ENCODE measurements around the gene FGF14.
"Not testable (repeated sequence)": the region's sequence is repeated elsewhere in the genome, so short reads cannot be mapped to it uniquely, and the experiment has no call there.

FGF14 gene

DNA sequence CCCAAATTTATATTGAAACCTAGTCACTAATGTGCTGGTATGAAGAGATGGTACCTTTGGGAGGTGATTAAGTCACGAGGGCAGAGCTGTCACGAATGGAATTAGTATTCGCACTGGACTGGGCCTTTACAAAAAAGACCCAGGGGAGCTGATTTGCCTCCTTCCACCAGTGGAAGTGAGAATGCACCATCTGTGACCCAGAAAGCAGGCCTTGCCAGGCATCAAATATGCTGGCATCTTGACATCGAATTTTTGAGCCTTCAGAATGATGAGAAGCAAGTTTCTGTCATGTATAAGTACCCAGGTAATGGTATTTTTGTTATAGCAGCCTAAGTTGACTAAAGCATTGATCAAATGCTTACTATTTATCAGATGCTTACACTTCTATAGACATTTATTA, 373.6 kb downstream of the FGF14 start:
- DNase-seq, result no peak

DNA sequence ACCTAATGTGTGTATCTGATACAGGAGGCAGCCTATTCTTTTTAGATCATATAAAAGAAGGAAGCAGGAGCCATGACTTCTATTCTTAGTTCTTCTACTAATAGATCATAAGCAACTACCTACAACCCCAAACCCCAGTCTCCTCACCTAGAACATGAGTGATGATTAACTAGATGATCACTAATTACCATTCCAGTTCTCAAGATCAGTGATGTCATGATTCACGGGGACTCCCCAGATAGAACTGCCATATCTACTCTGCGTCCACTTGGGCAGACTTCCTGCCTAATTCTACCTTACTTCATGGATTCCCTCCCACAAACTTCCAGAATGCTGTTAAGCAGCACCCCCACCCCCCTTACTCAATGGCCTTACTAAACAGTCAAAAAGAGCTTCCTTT, 380.1 kb downstream of the FGF14 start:
- DNase-seq, result no peak

DNA sequence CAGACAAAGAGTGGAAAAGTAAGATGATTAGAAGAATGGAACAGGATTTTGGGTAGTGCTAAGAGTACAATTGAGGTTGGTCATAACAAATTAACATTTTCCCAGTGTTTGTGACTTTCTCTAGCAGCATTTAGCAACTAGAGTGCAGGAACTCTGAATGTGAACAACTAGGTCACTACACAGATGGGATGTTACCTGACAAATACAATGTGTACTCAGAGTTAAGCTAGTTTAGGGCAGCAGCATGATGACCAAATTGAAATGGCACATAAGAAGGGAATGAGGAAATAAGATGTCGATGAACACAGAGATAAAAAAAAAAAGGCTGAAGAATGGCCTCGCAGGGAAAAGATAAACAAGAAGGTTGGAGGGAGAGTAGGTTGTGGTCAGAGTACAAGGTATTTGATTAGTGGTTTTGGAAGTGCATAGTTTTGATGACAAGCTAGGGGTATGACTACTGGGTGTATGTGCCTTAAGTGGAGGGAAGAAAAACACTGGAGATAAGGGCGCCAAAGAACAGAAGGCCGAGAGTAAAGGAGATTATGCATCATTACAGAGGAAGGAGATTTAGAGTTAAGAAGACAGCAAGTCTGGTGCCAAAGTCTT, 381.1 kb downstream of the FGF14 start:
- DNase-seq, result no peak

DNA sequence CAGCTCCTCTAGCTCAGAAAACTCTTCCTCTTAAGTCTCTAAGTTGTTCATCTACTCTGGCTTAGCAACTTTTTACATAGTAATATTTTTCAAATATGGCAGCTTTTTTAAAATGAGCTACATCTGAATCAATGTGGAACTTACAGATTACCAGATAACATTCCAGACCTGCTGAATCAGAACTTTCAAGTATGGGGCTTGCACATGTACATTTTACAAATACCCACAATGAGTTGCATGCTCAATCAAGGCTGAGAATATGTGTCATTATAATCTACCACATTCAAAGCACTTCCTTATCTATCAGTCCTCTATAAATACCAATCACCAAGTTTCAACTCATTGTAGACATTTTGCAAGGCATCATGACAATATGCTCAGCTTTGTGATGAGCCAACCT, 383.1 kb downstream of the FGF14 start:
- DNase-seq, result no peak

GRCh38 chr13:102017248-102017647, 384.6 kb downstream of the FGF14 start:
- no peak for DNase-seq

DNA sequence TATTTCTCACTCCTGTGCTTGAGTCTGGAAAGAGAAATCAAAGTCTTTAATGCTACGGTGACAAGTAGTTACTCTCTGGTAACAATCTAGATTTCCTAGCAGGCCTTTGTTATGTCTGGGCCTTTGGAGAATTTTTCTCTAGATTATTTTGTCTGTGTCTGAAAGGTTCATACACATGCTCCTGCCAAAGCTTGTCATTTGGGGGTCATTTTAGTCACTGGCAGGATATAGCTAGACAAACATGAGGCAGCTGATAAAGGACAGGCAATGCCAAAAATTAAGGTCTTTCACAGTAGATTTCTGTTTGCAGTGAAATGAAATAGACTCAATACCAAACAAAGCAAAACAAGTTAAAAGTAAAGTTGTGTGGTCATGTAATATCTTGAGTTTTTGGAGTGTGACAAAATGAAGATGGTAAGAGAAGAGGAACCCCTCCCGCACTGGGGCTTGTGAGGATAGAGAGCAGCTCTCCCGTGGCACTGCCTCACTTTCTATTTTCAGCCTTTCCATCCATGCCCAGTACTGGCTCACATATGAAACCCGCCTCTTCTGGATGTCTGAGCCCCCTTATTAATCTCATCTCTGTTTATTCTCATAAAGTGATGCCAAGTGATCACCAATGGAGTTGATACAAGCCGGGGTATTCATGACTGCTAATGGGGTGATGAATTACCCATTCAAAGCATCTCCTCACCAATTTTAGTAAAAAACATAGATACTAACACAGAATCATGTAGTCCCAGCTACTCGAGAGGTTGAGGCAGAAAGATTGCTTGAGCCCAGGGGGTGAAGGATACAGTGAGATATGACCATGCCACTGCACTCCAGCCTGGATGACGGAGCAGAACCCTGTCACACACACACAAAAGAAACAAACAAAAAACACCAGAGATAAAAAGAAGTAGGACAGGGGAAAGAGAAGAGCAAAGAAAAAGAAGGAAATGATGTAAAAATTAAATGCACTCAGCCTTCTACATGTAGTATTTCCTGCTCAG, 389.3 kb downstream of the FGF14 start:
- no peak for DNase-seq

- DNase-seq, result not testable (repeated sequence)
These were observed 390.4 kb downstream of the FGF14 start for GRCh38 chr13:102011455-102011854.

DNA sequence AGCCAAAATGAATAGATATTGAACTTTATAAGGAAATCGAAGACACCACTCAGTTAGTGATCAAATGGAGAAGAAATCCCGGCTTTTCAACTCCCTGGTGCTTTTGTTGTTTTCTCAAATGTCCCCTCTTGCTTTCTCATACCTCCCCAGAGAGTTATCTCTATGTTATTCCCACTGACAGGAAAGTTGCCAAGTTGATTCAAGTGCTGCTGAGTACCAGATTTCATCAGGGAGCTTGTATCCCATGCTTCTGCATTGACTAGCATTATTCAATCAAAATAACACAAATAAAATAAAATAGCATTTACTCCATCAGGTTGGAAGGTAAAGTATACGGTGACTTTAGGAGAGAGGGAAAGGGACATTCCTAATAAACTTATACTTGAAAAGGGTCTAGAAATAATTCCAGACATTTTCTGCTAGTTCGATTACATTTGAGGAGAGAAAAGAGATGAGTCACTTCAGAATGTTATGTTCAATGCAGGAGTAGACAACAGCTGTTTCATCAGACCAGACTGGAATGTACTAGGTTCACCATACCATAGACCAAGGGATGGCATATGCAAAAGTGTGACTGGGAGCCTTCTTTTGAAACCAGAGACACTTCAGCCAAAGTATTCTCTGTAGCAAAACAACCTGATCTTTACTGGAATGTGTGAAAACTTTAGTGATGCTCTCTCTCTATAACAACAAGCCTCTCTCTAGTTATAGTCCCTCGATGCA, 397.8 kb downstream of the FGF14 start:
- DNase-seq, result no peak

DNA sequence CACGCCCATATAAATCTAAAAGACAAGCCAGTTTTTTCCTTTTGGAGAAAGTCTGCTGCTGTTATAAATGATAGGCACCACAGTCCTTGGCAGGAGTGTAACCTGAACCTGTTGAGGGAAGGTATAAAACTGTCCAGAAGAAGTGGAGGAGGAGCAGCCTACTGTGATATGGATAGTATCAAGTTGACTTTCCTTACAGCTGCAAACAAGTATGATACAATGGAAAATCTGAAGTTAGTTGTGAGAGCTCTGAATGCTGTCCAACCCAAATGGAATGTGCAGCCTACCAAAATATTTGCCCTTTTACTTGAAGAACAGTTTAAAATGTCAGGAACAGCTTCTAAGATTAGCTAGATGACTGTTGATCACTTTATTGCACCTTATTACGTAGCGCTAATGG, 399.6 kb downstream of the FGF14 start:
- no peak for DNase-seq

GRCh38 chr13:102000764-102001163, 401.1 kb downstream of the FGF14 start:
- DNase-seq, result no peak

- DNase-seq, result no peak
These were observed 403.7 kb downstream of the FGF14 start for GRCh38 chr13:101998129-101998528.

DNA sequence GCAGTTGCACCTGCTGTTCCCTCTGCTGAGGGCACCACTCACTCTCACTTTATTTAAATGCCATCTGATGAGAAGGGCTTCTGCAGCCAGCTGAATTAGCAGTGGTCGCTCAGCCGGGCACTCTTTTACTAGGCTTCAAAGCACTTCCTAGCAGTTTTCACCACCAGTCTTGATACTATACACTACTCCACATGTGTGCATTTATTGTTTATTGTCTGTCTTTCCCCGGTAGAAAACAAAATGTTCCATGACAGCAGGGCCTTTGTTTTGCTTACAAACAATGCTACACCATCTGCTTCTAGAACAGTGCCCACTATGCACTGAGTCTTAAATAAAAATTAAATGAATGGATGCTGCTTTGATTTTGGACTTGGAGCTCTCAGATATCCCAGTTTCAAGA, 404.9 kb downstream of the FGF14 start:
- DNase-seq, result no peak

GRCh38 chr13:101989798-101990350, 412.0 kb downstream of the FGF14 start:
- DNase-seq, result no peak

DNA sequence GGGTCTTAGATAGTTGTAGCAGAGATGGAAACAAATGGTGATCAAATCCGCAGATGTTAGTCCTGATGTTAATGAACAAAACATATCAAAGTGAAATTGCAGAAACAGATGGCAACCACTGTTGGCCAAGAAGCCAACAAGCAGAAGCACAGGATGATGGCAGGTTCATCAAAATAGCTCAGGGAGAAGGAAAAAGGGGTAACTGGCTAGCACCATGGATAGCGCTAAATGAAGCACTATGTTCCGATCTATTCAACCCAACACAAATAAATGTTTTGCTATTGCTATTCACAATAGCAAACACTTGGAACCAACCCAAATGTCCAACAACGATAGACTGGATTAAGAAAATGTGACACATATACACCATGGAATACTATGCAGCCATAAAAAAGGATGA, 413.7 kb downstream of the FGF14 start:
- DNase-seq, result no peak

GRCh38 chr13:101986316-101986715, 415.5 kb downstream of the FGF14 start:
- DNase-seq, result no peak

GRCh38 chr13:101985321-101985720, 416.5 kb downstream of the FGF14 start:
- DNase-seq, result no peak

- DNase-seq, result no peak
These were observed 418.9 kb downstream of the FGF14 start for GRCh38 chr13:101982903-101983302.

DNA sequence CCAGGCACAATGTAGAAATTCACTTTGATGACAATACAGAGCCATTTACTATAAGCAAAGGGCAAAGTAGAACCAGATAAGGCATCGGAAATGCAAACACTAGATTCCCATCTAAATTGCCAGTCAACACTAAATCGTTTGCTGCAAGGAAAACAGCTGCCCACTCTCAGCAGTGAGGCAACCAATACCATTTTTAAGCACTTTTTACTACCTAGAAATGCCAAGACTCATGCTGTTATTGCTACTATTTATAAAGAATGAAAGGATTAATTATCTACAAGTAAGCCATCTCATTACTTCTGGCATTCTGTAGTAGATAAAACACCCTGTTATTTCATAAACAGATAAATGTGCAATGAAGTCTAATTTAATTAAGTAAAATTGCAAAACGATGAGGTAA, 422.0 kb downstream of the FGF14 start:
- DNase-seq, result no peak

GRCh38 chr13:101978552-101979315, 423.1 kb downstream of the FGF14 start:
- DNase-seq, result no peak

DNA sequence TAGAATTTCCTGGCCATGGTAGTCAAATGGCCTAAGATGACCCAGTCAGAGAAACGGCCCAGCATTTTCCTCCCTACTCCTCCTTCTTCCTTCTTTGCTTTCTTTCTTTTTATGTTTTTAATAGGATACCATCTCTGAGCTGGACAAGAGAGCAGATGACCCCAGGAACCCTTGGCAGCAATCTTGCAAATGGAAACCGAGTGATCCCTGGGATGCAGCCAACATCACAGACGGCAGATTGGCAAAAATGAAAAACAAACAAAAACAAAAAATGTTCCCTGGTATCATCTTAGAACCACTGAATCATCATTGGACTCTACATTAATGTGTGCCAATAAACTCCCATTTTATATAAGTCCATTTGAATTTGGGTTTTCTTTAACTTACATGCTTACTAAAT, 424.4 kb downstream of the FGF14 start:
- no peak for DNase-seq

GRCh38 chr13:101972191-101972590, 429.7 kb downstream of the FGF14 start:
- no peak for DNase-seq

- DNase-seq, result no peak
These were observed 431.5 kb downstream of the FGF14 start for GRCh38 chr13:101970341-101970740.

DNA sequence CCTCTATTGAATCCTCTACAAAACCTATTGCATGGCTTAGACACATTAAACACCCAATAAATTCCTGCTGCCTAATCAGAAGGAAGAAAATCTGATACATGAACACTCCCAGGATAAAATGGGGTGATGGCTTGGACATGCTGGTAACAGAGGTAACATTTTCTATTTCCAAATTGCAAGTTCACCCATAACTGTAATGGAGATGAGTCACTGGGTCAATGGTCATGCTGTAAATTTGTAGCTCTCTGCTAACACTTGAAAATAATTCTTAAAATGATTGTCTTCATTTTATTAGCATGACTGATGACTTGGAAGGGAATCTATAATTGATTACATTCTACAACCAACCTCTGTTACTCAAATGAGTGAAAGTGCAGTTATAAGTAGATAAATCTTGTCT, 434.1 kb downstream of the FGF14 start:
- no peak for DNase-seq
